HG02973 (cell line): ENCODE data around the gene NCAPD3.
"Not testable (repeated sequence)": the region's sequence is repeated elsewhere in the genome, so short reads cannot be mapped to it uniquely, and the experiment has no call there.

Experiments
- ATAC-seq: cut with Tn5 transposase; IDR thresholded peaks from one replicate; pipeline ENCODE4 v1.9.1; 2021; ENCODE audit warnings: moderate library complexity; ENCODE audit not compliant: unreplicated experiment

Gene NCAPD3

DNA sequence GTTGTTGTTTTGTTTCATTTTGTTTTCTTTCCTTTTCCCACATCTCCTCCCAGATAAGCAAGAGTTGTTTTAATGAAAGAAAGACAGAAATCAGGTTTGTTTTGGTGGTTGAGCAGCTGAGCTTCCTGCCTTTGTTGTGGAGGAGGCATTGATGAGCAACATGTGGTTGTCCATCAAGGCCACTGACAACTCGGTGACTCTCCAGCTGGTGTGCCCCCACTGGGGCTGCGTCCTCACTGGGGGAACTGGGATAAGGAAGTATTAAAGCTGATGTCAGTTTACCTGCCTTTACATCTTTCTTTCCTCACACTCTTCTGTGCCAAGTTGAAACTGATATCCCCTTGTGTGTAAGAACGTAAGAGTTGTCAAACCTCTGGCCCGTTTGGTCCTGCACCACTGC is 6.6 kb upstream of the NCAPD3 start:
- no peak for ATAC-seq

DNA sequence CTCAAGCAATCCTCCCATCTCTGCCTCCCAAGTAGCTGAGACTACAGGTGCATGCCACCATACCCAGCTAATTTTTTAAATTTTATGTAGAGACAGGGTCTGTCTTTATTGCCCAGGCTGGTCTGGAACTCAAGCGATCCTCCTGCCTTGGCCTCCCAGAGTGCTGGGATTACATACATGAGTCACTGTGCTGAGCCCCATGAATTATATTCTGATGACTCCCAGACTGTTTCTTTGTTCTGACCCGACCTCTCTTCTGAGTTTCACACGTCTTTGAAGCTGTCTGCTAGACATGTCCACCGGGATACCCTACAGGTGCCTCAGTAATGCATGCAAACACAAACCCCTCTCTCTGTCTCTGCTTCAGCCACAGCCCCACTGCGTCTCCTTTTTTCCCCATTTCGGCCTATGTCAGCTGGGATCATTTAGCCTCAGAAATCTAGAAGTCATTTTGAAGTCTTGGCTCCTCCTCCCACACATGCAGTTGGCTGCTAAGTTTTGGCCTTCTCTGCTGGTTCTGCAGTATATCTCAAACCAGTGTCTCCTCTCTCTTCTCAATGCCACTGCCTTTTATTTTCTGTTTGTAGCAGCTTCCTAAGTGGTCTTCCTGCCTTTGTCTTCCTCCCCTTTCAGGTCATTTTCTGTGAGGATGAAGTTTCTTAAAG is 5.5 kb upstream of the NCAPD3 start:
- ATAC-seq: no peak

DNA sequence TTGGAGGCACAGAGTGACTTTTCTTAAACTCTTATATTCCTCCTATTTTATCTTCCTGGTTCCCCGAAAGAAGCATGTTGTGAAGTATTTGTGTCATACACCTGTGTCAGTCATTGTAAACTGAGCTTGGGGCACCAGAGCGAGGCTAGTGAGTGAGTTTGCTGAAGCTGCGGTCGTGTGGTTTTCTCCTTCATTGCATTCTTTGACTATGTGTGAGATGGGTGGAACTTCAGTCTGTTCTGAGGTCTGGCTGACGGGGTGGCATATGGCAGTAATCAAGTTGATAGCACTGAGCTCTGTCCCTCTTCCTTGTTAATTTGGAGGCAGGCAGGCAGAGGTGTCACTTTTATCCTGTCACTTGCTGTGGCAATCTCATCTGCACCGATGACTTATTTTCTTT is 4.9 kb upstream of the NCAPD3 start:
- peak; percentile 55 for ATAC-seq

DNA sequence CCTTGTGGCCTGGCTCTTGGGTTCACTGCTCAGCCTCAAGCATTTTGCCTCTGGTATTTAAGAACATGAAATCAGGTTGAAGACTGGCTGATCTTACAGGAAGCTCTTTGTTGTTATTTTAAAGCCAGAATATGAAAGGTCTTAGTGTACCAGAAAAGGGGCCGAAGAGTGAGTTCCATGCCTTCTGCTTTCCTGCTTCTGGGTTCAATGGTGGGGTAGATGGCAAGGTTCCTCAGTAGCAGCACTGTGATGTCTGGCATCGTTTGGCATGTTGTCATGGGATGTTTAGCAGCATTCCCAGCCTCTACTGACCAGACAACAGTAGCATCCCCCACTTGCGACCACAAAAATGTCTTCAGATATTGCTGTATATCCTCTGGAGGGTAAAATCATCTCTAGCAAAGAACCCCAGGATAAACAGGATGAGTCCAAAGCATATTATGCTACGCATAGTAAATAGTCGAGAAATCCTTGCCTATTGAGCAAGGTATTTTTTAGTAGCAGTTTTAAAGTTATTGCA is 3.1 kb upstream of the NCAPD3 start:
- ATAC-seq: no peak

DNA sequence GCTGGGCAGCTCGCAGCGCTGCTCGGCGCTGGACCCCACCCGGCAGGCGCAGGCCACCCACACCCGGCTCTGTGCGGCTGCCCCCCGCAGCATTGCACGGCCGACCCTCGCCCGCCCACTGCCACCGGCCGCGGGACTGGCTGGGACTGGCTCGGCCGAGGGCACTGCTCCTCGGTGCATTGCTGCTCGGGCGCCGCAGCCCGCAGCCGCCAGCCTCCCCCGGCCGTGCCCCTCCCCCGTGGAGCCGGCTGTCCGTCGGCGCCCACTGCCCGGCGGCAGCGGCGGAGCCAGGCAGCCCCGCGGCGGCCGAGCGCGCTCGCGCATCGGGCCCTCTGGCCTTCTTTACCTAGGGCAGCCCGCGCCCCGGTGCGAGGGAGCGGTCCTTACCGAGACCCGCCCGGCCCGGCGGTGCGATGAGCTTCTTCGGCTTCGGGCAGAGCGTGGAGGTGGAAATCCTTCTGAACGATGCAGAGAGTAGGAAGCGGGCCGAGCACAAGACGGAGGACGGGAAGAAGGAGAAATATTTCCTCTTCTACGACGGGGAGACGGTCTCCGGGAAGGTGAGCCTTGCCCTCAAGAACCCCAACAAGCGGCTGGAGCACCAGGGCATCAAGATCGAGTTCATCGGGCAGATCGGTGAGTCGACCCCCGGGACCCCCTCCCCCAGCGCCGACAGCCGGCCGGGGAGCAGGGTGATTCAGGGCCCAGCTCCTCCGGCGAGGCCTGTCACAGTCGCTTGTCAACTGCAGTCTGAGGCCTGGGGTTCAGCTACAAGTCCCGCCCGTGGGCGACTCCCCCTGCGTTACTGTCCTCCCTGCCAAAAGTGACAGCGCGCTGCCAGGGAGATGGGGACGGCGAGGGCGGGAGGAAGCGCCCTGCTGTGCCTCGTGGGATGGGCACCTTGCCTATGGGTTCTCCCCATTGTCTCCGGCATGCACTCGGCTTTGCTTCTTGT is 1.2 kb upstream of the NCAPD3 start:
- peak; percentile 13 for ATAC-seq

DNA sequence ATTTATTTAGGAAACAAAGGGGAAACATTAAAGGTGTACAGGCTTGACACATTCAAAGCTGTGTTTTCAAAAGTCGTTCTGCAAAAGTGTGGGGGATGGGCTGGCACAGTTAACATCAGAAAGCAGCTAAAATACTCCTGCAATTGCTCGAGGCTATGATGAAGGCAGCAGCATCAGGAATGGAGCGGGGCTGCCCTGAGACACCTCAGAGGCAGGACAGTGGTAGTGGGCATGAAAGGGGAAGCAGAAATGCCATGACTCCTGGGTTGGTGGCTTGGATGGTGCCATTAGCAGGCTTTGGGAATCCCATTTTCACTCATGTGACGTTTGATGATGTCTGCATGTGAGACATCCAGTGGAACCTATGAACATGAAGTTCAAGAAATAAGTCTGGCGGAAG is 646 bp downstream of the NCAPD3 start:
- no peak for ATAC-seq

DNA sequence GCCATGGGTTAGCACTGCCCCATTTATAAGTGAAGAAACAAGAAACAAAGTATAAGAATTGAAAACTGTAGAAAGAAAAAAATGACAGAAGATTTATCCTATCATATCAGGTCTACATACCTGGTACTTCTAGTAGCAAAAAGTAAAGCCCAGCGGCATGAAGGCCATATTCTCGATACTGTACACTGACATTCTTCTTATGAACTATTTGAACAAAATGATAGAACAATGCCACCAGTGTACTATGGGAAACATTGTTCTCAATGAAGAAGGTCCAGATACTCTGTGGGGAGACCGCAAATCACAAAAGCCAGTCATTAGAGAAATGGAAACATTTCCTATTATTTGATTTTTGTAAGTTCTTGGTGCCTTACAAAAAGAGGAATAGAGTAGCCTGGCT is 7.0 kb downstream of the NCAPD3 start:
- ATAC-seq: no peak

DNA sequence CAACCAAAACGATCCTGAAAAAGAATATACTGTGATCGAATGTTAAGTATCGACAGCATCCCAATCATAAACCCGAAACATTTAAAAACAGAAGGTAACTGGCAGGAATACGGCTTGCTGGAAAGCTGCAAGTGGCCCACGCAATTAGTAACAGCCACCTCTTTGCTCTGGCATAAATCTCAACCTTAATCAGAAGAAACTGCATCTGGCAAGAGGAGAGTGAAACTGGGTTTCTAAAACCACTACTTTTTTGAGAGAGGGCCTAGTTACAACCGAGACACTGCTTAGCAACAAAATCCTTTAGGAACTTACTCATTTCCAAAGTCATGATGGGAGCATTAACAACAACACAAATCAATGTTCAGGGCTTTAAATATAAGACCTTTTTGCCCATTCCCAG is 7.9 kb downstream of the NCAPD3 start:
- no peak for ATAC-seq

DNA sequence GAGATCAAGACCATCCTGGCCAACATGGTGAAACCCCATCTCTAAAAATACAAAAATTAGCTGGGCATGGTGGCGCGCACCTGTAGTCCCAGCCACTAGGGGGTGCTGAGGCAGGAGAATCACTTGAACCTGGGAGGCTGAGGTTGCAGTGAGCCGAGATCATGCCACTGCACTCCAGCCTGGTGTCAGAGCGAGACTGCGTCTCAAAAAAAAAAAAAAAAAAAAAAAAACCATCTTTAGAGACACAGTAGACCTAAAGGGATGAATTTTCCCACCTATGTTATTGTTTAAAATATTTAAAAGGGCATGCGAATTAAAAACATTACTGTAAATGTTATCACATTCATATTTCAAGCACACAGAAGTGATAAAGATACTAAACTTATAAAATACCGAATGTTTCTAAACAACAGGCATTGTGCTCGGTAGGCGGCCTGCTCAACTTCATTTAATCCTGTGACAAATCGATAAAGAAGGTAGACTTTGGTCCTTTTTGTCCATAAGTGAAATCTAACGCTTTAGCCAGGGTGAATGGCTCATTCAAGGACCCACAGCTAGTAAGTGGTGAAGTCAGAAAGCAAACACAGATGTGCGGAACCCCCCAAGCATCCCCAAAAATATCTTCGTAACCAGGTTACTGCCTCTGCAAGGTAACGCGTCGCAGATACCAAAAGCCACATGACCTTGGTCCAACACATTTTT is 16.1 kb downstream of the NCAPD3 start:
- ATAC-seq: no peak

DNA sequence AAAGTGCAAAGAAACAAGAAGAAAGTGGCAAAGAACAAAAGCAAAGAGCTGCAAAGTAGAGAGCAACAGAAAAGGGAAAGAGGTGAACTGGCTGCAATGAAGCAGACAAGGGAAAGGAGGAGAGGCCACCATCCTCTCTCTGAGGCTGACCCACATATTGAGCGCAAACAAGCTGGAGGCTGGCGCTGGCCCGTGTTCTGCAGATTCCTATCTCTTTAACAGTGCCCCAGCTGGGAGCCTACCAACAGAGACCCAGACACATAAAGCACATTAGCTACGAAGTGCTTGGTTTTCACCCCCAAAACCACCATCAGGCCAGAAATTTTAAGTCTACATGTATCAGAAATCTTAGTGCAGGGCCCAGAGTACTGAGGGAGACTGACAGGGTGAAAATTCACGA is 17.6 kb downstream of the NCAPD3 start:
- ATAC-seq: no peak

DNA sequence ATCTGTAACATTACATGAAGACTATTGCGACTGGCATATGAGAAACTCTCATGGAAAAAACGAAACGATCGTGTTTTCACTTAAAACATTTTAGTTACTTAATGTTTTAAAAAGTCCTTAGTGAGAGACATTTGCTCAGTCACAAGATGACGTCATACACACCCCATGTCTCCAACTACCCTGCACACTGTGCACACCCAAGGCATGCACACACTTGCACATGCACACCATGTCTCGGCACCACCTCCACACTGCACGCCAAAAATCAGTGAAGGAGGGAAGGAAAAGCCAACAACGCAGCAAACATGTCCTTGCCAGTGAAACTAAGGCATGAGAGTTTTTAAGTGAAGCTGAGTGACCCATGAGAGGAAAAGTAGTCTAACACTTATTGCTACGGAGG is 18.0 kb downstream of the NCAPD3 start:
- no peak for ATAC-seq

DNA sequence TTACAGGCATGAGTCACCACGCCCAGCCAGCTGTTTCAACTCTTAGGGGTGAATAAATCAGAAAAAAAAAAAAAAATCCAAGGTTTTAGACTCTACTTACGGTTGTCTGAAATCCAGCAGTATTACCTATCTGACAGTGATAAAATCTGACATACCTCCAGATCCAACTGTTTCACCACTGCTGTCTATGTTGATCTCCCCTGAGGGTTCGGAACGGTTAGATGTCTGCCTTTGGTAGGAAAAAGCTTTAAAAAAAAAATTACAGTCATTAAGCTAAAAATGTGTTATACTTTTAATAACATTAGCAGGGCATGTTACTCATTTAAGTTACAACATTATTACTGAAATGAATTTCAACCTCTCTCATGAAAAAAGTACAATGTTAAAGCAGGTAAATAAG is 21.1 kb downstream of the NCAPD3 start:
- ATAC-seq: no peak

DNA sequence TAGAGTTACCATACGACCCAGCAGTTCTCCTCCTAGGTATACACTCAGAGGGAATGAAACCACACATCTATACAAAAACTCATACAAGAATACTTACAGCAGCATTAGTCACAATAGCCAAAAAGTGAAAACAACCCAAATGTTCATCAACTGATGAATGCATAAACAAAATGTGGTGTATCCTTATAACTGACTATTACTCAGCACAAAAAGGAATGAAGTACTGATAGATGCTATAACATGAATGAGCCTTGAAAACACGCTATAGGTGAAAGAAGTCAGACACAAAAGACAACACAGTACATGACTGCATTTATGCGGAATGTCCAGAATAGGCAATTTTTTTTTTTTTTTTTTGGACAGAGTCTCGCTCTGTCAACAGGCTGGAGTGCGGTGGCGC is 23.1 kb downstream of the NCAPD3 start:
- no peak for ATAC-seq

DNA sequence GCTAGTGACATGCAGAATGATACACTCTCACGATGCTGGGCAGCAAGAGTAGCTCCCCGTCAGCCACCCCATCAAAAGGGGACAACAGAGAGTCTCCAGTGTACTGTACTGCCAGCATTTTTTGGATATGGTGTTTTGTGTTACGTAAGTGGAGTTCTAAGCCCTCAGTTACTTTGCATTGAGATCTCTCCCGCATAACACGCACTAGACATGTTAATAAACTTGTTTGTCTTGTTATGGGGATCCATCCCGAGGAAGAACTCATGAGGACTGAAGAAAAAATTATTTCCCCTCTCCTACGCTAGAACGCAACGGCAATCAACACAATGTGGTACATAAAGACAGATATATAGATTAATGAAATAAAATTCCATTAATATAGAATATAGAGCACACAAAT is 24.2 kb downstream of the NCAPD3 start:
- no peak for ATAC-seq

DNA sequence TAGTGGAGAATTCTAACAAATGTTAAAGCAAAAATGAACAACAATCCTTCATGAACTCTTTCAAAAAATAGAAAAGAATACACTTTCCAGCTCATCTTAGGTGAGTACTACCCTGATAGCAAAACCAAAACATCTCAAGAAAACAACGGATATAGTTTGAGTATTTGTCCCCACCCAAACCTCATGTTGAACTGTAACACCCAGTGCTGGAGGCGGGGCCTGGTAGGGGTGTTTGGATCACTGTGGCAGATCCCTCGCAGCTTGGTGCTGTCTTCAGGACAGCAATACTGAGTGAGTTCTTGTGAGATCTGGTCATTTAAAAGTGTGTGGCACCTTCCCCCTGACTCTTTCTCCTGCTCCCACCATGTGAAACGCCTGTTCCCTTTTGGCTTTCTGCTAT is 27.0 kb downstream of the NCAPD3 start:
- ATAC-seq: no peak

DNA sequence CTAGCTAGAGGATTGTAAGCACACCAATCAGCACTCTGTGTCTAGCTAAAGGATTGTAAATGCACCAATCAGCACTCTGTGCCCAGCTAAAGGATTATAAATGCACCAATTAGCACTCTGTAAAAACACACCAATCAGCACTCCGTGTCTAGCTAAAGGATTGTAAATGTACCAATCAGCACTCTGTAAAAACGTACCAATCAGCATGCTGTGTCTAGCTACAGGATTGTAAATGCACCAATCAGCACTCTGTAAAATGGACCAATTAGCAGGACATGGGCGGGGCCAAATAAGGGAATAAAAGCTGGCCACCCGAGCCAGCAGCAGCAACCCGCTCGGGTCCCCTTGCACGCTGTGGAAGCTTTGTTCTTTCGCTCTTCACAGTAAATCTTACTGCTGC is 35.7 kb downstream of the NCAPD3 start:
- ATAC-seq: not testable (repeated sequence)

DNA sequence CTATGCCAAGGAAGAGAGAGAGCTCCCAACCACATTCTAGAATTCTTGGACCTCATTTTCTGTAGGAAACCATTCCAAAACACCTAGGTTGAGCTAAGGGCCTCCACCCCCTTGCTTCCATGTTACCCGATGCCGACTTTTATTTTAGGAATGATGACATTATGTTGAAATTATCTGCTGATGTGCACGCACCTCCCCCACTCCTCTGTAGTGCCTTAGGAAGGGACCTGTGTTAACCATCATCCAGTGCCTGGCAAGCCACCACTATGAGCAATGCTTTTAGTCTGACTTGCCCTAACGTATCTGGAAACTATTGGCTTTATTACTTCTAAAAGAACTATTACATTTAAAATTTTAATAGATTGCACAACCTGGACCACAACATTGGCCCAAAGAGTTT is 42.1 kb downstream of the NCAPD3 start:
- no peak for ATAC-seq

DNA sequence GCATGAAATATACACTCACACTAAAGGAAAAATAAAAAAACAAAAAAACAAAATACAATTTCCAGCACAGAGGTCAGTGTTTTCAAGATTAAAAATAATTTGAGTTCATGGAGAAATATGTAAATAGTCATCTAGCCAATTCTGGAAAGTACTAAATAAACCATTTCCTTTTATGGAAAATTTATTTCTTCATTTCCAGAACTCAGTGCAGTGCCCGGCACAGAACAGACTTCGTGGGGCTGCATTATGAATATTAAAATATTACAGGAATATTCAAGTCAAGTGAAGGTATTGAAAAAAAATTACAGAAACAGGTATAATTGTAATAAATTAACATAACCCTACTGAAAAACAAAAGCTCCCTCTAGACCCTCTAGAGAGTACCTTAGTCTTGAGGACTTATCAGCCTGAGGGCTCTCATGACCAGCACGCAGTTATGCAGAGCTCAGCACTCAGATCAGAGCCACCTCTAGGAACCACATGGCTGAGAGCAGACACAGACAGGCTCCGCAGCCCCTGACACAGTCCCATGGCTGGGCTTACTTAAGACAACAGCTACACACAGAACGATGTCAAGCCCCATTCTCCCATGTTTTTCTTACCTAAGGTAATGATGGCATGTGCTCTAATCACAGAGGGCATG is 45.6 kb downstream of the NCAPD3 start:
- no peak for ATAC-seq

DNA sequence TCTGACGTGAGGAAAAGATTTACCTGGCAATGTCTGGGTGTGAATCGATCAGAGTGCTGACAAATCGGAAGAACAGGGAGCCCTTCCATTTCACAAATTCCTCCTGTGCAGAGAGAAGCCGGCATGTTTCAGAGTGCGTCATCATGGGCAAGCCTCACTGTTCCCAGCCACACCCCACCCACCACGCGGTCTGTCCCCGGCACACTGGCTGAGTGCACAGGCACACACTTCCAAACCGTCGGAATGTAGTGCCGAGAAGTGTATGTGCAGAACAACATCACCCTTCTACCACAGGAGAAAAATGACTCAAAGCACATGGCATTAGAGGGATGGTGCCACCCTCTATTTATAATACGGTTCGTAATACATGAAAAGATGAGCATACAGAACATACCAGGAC is 47.5 kb downstream of the NCAPD3 start:
- no peak for ATAC-seq

DNA sequence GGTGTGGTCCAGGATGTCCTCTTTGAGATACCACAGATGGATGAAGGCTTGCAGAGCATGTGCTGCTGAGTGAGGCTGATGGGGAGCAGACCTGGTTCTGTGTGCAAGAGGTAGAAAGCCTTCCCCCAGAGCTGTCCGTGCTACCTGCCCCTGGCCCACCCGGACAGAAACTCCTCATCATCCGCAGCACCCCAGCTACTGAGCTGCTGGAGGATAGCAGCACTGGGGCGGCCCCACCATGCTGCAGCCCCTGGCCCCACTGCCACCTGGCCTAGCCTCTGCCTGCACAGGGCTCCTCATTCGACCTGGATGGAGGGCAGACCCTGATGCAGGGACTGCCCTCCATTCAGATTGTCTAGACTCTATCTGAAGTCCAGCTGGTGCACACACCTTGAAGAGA is 50.5 kb downstream of the NCAPD3 start:
- ATAC-seq: no peak

DNA sequence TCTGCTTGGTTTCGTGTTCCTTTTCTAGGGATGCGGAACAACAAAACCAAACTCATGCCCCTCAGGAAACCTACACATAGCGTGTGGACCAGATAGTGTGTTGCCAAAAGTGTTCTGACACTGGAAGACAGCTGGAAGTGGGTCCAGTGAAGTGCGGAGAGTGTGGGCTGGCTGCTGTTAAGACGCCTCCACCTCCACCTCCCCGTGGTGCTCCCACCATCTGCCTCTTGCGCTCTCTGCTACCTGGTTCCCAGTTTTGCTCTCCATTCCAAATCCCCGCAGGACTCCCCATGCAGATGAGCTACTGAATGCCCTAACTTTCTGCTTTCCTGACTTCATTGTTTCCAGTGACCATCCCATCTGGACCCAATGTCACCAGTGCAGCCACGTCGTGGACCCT is 51.8 kb downstream of the NCAPD3 start:
- ATAC-seq: no peak
